GM12864 (cell line): Measurements from ENCODE around the gene ZNF107.

ENCODE experiments used
- DNase-seq: peaks from one replicate; pipeline ENCODE4 v3.0.0-alpha.2; 2011; ENCODE audit warnings: low read depth
- H3K4me3 ChIP-seq: 2 replicates; pipeline ENCODE4 v1.5.1; 2011; ENCODE audit warnings: mild to moderate bottlenecking, low read depth, low read length, control low read depth
- TF ChIP-seq, protein P1 (sequence below): IDR thresholded peaks from 2 replicates; pipeline ENCODE4 v1.5.1; 2011; ENCODE audit warnings: low read depth, mild to moderate bottlenecking, moderate library complexity, low read length, control low read depth, inconsistent platforms; ENCODE audit errors: missing control alignments

ZNF107 gene

DNA sequence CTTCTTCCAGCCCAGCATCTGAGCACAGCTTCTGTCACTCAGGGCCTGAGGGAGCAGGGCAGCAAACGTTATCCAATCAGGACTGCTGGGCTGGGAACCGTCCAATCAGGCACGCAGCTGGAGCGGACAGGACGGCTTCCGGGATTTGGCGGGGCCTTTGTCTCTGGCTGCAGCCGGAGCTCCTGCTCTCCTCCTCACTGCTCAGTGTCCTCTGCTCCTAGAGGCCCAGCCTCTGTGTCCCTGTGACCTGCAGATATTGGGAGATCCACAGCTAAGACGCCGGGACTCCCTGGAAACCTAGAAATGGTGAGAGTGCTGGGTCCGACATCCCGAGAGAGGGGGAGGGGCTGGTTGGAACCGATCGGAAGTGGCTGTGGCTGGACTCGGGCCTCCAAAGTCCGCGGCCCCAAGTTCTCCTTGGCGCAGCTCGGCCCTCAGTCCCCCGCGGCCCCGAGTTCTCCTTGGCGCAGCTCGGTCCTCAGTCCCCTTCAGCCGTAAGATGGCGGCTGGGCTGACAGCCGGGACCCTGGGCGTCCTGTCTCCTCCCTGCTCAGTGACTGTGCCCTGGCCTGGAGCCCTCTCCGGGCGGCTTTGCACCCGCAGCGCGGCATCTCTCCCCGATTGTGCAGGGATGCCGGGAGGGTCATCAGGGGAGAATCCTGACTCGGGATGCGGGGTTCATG is at the start of gene ZNF107:
Gene ZNF107 (plus strand): TSS at position 154 of the 683 bp plus-strand sequence. CDS start 150 bp downstream, at position 304.
- TF ChIP-seq, protein P1, sequence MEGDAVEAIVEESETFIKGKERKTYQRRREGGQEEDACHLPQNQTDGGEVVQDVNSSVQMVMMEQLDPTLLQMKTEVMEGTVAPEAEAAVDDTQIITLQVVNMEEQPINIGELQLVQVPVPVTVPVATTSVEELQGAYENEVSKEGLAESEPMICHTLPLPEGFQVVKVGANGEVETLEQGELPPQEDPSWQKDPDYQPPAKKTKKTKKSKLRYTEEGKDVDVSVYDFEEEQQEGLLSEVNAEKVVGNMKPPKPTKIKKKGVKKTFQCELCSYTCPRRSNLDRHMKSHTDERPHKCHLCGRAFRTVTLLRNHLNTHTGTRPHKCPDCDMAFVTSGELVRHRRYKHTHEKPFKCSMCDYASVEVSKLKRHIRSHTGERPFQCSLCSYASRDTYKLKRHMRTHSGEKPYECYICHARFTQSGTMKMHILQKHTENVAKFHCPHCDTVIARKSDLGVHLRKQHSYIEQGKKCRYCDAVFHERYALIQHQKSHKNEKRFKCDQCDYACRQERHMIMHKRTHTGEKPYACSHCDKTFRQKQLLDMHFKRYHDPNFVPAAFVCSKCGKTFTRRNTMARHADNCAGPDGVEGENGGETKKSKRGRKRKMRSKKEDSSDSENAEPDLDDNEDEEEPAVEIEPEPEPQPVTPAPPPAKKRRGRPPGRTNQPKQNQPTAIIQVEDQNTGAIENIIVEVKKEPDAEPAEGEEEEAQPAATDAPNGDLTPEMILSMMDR: no peak
- DNase-seq: peak; percentile 91

DNA sequence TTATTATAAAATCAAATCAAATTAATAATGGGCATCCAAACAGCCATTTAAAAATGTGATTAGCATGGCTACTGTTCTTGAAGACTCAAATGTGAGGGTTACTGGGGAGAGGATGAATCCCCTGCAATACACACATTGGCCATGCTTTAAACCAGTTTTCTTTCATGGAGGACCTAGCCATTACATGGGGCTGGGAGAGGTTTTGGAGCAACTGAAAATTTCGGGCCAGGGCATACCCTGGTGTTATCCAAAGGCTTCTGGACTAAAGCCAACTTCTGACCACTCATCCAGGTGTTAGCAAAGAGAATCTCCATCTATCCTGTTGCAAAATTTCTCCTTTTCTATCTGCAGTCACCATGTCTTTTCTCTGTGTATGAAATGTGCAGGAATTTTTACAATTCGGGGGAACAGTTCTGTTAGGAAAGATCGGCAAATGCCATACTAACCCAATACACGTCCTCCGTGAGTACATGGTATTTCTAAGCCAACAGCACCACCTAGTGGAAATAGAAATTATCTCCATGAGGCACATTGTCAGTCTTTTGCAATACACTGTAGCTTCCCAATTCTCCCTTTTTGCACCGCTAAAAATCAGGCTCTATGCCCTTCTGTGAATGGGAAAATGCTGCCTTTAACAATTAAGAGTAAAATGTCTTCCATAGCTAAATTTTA is 47.0 kb upstream of the ZNF107 start:
- DNase-seq: peak; percentile 8
- H3K4me3 ChIP-seq: no peak overlapping the region
- TF ChIP-seq, protein P1: peak; percentile 43

More for the DNA sequence above, at the start of gene ZNF107:
- H3K4me3 ChIP-seq: peak within 1 kb of the TSS; percentile 94

DNA sequence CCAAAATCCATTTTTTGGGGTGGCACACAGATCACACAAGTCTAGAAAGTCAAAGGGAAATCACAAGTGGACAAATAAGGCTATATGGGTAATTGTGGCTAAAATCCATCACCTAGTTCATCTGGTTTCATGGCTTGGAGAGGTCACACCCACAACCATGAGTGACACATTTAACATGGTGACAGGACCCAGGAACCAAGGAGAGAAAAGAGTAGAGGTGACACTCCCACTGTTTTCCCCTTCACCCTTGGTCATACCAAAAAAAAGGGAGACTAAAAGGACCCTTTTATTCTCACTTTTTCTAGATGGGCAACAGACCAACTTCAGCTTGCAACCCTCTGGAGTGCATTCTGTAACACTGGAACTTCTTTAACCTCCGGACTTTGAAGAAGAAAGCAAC is 46.2 kb upstream of the ZNF107 start:
- DNase-seq: no peak
- no peak overlapping the region for H3K4me3 ChIP-seq
- TF ChIP-seq, protein P1: no peak

DNA sequence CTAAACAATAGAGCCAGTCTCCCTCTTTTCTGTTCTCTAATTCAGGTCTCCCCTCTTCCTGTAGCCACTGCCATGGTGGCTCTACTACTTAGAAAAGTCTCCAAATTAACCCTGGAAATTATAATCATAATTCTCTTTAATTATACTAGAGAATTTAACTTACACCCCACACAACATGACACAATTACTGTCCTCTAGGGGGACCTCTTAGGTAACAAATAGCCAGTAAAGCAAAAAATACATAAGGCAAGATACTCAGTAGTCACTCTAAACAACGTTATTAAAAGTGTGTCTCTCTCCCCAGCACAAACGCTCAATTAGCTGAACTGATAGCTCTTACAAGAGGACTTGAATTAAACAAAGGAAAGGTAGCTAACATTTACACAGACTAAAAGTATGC is 44.3 kb upstream of the ZNF107 start:
- no peak overlapping the region for H3K4me3 ChIP-seq
- no peak for DNase-seq
- TF ChIP-seq, protein P1: no peak

DNA sequence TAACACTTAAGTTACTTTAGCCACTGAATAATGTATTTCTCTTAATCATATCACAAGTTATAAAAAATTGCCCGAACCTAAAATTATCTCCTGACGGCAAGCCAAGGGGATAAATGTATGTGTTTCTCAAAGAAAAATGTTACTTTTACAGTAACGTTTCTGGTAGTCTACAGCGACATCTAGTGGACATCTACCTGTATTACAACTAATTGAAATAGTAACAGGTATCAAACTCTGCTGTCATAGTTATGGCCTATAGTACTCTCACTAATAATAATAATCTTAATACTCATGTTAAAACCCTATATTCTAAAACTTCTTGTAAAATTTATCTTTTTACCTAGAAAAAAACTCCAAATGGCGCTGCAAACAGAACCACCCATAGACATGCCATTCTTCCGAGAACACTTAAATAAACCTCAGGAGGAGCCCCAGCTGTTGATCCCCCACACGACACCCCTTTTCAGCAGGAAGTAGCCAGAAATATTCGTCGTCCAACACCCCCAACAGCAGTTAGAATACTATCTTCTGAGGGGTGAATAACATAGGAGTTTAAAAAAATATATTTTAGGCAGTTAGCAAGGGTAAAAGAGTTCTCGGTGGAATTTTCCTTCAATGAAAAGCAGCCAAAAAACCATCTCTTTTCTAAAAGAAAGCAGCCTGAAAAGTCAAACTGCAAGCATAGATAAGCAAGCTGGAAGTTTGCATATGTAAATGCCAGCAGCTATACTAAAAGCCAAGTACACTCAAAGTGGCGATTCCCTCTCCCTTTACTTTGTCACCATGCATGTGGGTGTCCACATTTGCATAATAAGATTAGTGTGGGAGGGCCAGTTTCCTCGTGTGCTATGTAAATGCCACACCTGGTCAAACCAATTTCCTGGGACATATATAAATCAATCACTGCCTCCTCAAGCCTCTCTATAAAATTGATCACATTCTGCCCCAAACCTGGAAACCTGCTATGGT is 40.5 kb upstream of the ZNF107 start:
- no peak for DNase-seq

DNA sequence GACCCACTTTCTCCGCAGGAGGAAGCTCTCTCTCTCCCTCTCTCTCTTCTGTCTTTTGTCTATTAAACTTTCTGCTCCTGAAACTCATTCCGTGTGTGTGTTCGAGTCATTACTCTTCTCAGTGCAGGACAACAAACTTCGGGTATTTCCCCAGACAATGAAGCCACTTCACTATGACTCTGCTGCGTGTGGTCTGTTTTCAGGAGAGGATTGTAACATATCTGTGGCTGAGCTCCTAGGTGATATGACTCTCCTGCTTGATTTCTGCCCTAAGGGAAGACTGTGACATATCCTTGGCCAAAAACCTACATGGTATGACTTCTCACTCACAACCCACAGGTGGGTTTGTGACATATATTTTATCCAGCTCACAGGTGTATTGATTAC is 39.9 kb upstream of the ZNF107 start:
- DNase-seq: no peak
- TF ChIP-seq, protein P1: no peak
- no peak overlapping the region for H3K4me3 ChIP-seq

More for the DNA sequence above, 40.5 kb upstream of the ZNF107 start:
- no peak overlapping the region for H3K4me3 ChIP-seq
- TF ChIP-seq, protein P1: peak; percentile 37
